ENCODE measurements around the gene OBI1. TPM values are rescaled to one million over a fixed set of nuclear protein-coding genes. Genes with fewer than 3 reads are reported as not detected.
"Not testable (repeated sequence)": the region's sequence is repeated elsewhere in the genome, so short reads cannot be mapped to it uniquely, and the experiment has no call there.

The OBI1 gene
- total RNA-seq, 4 donors from 2014 or later, result 8.4 to 16.1 (median 12.3) TPM

- Histone ChIP-seq H3K4me1 (peaks cover 0 to 31% (median 10%) of the 10 kb centered on the region in 4 donors), H3K36me3 (no peaks in the 10 kb centered on the region), H3K27ac (no peak overlapping the region), H3K9me3 (no peaks in the 10 kb centered on the region), H3K4me3 (no peak overlapping the region), H3K27me3 (no peaks in the 10 kb centered on the region)
- no peak for DNase-seq (ENCODE audit: low spot score in 2 of 2)
- TF ChIP-seq POLR2A (IDR thresholded peaks at IDR 0.05) (no peak), CTCF (IDR thresholded peaks at IDR 0.05) (no peak), EP300 (IDR thresholded peaks at IDR 0.05) (no peak)
These were observed 3.0 kb downstream of the OBI1 start for GRCh38 chr13:78655906-78656305.

- Histone ChIP-seq H3K4me1 (peaks cover 0 to 31% (median 10%) of the 10 kb centered on the region in 4 donors), H3K4me3 (no peak overlapping the region), H3K27me3 (no peaks in the 10 kb centered on the region), H3K9me3 (no peaks in the 10 kb centered on the region), H3K36me3 (no peaks in the 10 kb centered on the region), H3K27ac (no peak overlapping the region)
- WGBS, 2 donors, result 87 to 97% methylated on average over 3 of the region's 3 CpGs
- no peak for DNase-seq (ENCODE audit: low spot score in 2 of 2)
- TF ChIP-seq POLR2A (IDR thresholded peaks at IDR 0.05) (no peak), EP300 (IDR thresholded peaks at IDR 0.05) (no peak), CTCF (IDR thresholded peaks at IDR 0.05) (no peak)
These were observed 3.9 kb downstream of the OBI1 start for GRCh38 chr13:78655007-78655406.

GRCh38 chr13:78652651-78653050 lies 6.3 kb downstream of the OBI1 start:
- peaks cover 0 to 23% (median 3%) of the 10 kb centered on the region in 4 donors for H3K4me1 ChIP-seq
- H3K4me3 ChIP-seq, result no peak overlapping the region
- no peaks in the 10 kb centered on the region for H3K27me3 ChIP-seq
- no peaks in the 10 kb centered on the region for H3K9me3 ChIP-seq
- no peak for TF ChIP-seq CTCF (IDR thresholded peaks at IDR 0.05)
- no peak for TF ChIP-seq EP300 (IDR thresholded peaks at IDR 0.05)
- no peak for TF ChIP-seq POLR2A (IDR thresholded peaks at IDR 0.05)
- no peaks in the 10 kb centered on the region for H3K36me3 ChIP-seq
- WGBS, 2 donors, result 100% methylated on average over 1 of the region's 1 CpG
- no peak overlapping the region for H3K27ac ChIP-seq
- DNase-seq (ENCODE audit: low spot score in 2 of 2), result no peak

- TF ChIP-seq CTCF (IDR thresholded peaks at IDR 0.05), result no peak
- no peak for TF ChIP-seq POLR2A (IDR thresholded peaks at IDR 0.05)
- TF ChIP-seq EP300 (IDR thresholded peaks at IDR 0.05), result no peak
- no peaks in the 10 kb centered on the region for H3K27me3 ChIP-seq
- H3K4me1 ChIP-seq, result peaks cover 0 to 10% (median 0%) of the 10 kb centered on the region in 4 donors
- no peak for DNase-seq (ENCODE audit: low spot score in 2 of 2)
- no peaks in the 10 kb centered on the region for H3K9me3 ChIP-seq
- no peak overlapping the region for H3K4me3 ChIP-seq
- H3K27ac ChIP-seq, result no peak overlapping the region
- no peaks in the 10 kb centered on the region for H3K36me3 ChIP-seq
- 85 to 89% methylated on average over 2 of the region's 2 CpGs for WGBS, 2 donors
These were observed 8.3 kb downstream of the OBI1 start for GRCh38 chr13:78650717-78651083.

GRCh38 chr13:78649997-78650716 lies 8.8 kb downstream of the OBI1 start:
- no peak overlapping the region for H3K4me3 ChIP-seq
- no peak for TF ChIP-seq EP300 (IDR thresholded peaks at IDR 0.05)
- TF ChIP-seq POLR2A (IDR thresholded peaks at IDR 0.05), result no peak
- TF ChIP-seq CTCF (IDR thresholded peaks at IDR 0.05), result no peak
- H3K27me3 ChIP-seq, result no peaks in the 10 kb centered on the region
- H3K9me3 ChIP-seq, result no peaks in the 10 kb centered on the region
- DNase-seq (ENCODE audit: low spot score in 2 of 2), result no peak
- H3K36me3 ChIP-seq, result no peaks in the 10 kb centered on the region
- WGBS, 2 donors, result 70 to 77% methylated on average over 3 of the region's 3 CpGs
- peaks cover 0 to 6% (median 0%) of the 10 kb centered on the region in 4 donors for H3K4me1 ChIP-seq
- no peak overlapping the region for H3K27ac ChIP-seq

GRCh38 chr13:78647109-78647678 lies 11.8 kb downstream of the OBI1 start:
- not testable (repeated sequence) for H3K27ac ChIP-seq; H3K4me1 ChIP-seq; H3K9me3 ChIP-seq; DNase-seq (ENCODE audit: low spot score in 2 of 2); H3K27me3 ChIP-seq; H3K4me3 ChIP-seq
- 70 to 74% methylated on average over 11 of the region's 11 CpGs for WGBS, 2 donors
- peaks cover 0 to 20% (median 0%) of the 10 kb centered on the region in 3 donors for H3K36me3 ChIP-seq
